ENCODE measurements around the gene HHAT. TPM values are rescaled to one million over a fixed set of nuclear protein-coding genes. Genes with fewer than 3 reads are reported as not detected.

Gene HHAT
- total and polyA plus RNA-seq, 7 donors, result 0.11 to 0.64 (median 0.16) TPM

DNA sequence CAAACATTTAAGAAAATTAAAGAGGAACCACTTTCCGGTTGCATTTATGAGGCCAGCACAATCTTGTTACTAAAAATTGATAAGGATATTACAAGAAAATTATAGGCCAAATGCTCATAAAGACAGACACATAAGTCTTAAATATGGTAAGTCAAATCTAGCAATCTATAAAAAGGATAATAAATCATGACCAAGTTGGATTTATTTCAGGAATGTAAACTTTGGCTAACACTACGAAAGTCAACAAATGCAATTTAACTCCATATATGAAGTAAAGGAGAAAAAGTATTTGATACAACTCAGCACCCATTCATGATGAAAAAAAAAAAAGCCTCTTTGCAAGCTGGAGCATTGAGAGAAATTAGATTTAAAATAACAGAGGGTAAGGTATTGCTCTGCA, 6.3 kb downstream of the HHAT start:
- Histone ChIP-seq H3K9me3 (no peaks in the 10 kb centered on the region), H3K4me1 (no peaks in the 10 kb centered on the region), H3K4me3 (no peak overlapping the region), H3K36me3 (ENCODE audit: insufficient read depth in 1 of 2, low read depth in 1 of 2) (no peaks in the 10 kb centered on the region), H3K27ac (no peak overlapping the region), H3K27me3 (ENCODE audit: insufficient read depth in 3 of 3, low read length in 2 of 3) (peaks cover 0 to 2% (median 0%) of the 10 kb centered on the region in 3 donors)
- 60 to 81% (median 64%) methylated on average over 2 of the region's 2 CpGs for WGBS, 3 donors
- intact Hi-C loops (cut with DNase I), result no loop called here
- TF ChIP-seq, protein P1, sequence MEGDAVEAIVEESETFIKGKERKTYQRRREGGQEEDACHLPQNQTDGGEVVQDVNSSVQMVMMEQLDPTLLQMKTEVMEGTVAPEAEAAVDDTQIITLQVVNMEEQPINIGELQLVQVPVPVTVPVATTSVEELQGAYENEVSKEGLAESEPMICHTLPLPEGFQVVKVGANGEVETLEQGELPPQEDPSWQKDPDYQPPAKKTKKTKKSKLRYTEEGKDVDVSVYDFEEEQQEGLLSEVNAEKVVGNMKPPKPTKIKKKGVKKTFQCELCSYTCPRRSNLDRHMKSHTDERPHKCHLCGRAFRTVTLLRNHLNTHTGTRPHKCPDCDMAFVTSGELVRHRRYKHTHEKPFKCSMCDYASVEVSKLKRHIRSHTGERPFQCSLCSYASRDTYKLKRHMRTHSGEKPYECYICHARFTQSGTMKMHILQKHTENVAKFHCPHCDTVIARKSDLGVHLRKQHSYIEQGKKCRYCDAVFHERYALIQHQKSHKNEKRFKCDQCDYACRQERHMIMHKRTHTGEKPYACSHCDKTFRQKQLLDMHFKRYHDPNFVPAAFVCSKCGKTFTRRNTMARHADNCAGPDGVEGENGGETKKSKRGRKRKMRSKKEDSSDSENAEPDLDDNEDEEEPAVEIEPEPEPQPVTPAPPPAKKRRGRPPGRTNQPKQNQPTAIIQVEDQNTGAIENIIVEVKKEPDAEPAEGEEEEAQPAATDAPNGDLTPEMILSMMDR (IDR thresholded peaks at IDR 0.05), result no peak
- DNase-seq (no peak), ATAC-seq (no peak)

DNA sequence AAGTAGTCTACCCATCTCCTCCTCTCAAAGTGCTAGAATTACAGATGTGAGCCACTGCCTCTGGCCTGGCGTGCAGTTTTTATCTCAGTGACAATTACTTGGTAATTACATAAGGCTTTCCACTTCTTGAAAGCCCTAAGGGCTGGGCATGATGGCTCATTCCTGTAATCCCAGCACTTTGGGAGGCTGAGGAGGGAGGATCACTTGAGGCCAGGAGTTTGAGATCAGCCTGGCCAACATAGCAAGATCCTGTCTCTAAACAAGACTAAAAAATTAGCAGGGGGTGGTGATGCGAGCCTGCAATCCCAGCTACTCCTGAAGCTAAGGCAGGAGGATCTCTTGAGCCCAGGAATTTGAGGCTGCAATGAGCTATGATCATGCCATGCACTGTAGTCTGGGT, 7.7 kb downstream of the HHAT start:
- no peak for ATAC-seq
- no peaks in the 10 kb centered on the region for H3K4me1 ChIP-seq
- DNase-seq, result no peak
- intact Hi-C loops (cut with DNase I), result no loop called here
- no peaks in the 10 kb centered on the region for H3K9me3 ChIP-seq
- WGBS, 3 donors, result 92 to 98% (median 94%) methylated on average over 2 of the region's 2 CpGs
- H3K4me3 ChIP-seq, result no peak overlapping the region
- TF ChIP-seq, protein P1 (IDR thresholded peaks at IDR 0.05), result no peak
- no peaks in the 10 kb centered on the region for H3K36me3 ChIP-seq (ENCODE audit: insufficient read depth in 1 of 2, low read depth in 1 of 2)
- no peak overlapping the region for H3K27ac ChIP-seq
- no peaks in the 10 kb centered on the region for H3K27me3 ChIP-seq (ENCODE audit: insufficient read depth in 3 of 3, low read length in 2 of 3)

DNA sequence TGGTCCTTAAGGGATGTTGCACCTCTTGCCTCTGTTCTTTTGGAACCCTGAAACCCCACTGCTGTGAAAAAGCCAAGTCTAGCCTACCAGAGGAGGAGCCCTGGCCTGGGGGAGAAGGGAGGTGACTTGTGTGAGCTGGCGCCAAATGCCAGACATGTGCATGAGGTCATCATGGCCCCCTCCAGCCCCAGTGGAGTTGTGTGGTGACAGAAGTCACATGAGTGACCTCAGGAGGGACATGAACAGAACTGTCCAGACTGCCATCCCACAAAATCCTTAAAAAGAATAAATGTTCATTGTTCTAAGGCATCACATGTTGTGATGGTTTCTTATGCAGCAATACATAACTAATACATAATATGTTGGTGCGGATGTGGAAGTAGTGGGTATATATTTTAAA, 10.8 kb downstream of the HHAT start:
- intact Hi-C loops (cut with DNase I), result no loop called here
- 90 to 91% (median 90%) methylated on average over 2 of the region's 2 CpGs for WGBS, 3 donors
- no peaks in the 10 kb centered on the region for H3K4me1 ChIP-seq
- H3K36me3 ChIP-seq (ENCODE audit: insufficient read depth in 1 of 2, low read depth in 1 of 2), result no peaks in the 10 kb centered on the region
- DNase-seq (no peak), ATAC-seq (no peak)
- no peaks in the 10 kb centered on the region for H3K9me3 ChIP-seq
- no peaks in the 10 kb centered on the region for H3K27me3 ChIP-seq (ENCODE audit: insufficient read depth in 3 of 3, low read length in 2 of 3)
- no peak overlapping the region for H3K27ac ChIP-seq
- H3K4me3 ChIP-seq, result no peak overlapping the region
- TF ChIP-seq, protein P1 (IDR thresholded peaks at IDR 0.05), result no peak

DNA sequence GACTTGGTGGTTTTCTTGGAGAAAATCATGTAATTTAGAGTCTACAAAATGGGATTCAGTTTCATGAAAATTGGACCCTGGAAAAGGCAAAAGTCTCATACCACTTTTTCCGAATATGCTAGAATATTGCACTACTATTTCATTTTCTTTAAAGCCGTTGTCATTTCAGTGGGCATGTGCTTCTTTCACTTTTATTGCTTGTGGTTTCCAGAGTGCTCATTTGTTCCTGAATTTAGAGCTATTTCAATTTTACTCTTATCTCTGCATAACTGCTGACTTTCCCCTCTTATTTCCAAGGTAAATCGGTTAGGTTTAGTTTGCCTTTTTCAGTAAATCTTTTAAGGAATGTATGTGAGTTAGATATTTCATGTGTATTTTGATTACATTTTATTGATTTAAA, 11.6 kb downstream of the HHAT start:
- H3K4me1 ChIP-seq, result no peaks in the 10 kb centered on the region
- intact Hi-C loops (cut with DNase I), result no loop called here
- TF ChIP-seq, protein P1 (IDR thresholded peaks at IDR 0.05), result no peak
- no peak for ATAC-seq
- DNase-seq, result no peak
- no peak overlapping the region for H3K27ac ChIP-seq
- no peaks in the 10 kb centered on the region for H3K36me3 ChIP-seq (ENCODE audit: insufficient read depth in 1 of 2, low read depth in 1 of 2)
- WGBS, 3 donors, result 90 to 95% (median 92%) methylated on average over 3 of the region's 3 CpGs
- no peaks in the 10 kb centered on the region for H3K9me3 ChIP-seq
- no peaks in the 10 kb centered on the region for H3K27me3 ChIP-seq (ENCODE audit: insufficient read depth in 3 of 3, low read length in 2 of 3)
- no peak overlapping the region for H3K4me3 ChIP-seq

DNA sequence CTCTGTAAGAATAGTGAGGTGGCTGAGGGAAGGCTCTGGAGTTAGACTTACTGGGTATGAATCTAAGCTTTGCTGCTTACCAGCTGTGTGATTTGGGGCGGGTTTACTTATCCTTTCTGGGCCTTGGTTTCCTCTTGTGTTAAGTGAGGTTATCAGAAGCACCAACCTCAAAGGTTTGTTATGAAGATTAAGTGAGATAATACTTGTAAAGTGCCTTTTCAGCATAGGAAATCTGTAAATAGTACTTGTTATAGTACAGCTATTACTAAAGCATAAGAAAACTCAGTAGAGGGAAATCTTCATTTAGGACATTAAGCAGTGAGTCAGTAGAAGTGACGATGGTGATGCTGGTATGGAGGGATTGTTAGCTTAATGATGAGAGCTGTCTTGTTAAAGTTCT, 12.1 kb downstream of the HHAT start:
- no peak for DNase-seq
- H3K36me3 ChIP-seq (ENCODE audit: insufficient read depth in 1 of 2, low read depth in 1 of 2), result no peaks in the 10 kb centered on the region

More for the DNA sequence above, 12.1 kb downstream of the HHAT start:
- no peak overlapping the region for H3K27ac ChIP-seq
- H3K4me1 ChIP-seq, result no peaks in the 10 kb centered on the region
- WGBS, 3 donors, result 93 to 97% (median 94%) methylated on average over 2 of the region's 2 CpGs
- no peak overlapping the region for H3K4me3 ChIP-seq
- TF ChIP-seq, protein P1 (IDR thresholded peaks at IDR 0.05), result no peak
- H3K9me3 ChIP-seq, result no peaks in the 10 kb centered on the region
- intact Hi-C loops (cut with DNase I), result no loop called here
- no peak for ATAC-seq
- no peaks in the 10 kb centered on the region for H3K27me3 ChIP-seq (ENCODE audit: insufficient read depth in 3 of 3, low read length in 2 of 3)
